ENCODE measurements around the gene CEP152.

Gene CEP152

GRCh38 chr15:48806151-48806550, 4.7 kb downstream of the CEP152 start:
- DNase-seq (ENCODE audit: low read depth), result peak; percentile 9
- H3K4me3 ChIP-seq (ENCODE audit: low read depth, low read length), result no peak overlapping the region
- TF ChIP-seq CTCF (IDR thresholded peaks at IDR 0.05; ENCODE audit: insufficient read depth, low read depth, low read length, missing control alignments), result no peak

- no peak overlapping the region for H3K4me3 ChIP-seq (ENCODE audit: low read depth, low read length)
- no peak for DNase-seq (ENCODE audit: low read depth)
- no peak for TF ChIP-seq CTCF (IDR thresholded peaks at IDR 0.05; ENCODE audit: insufficient read depth, low read depth, low read length, missing control alignments)
These were observed 5.3 kb downstream of the CEP152 start for GRCh38 chr15:48805591-48805990.

GRCh38 chr15:48803877-48804276, 7.0 kb downstream of the CEP152 start:
- TF ChIP-seq CTCF (IDR thresholded peaks at IDR 0.05; ENCODE audit: insufficient read depth, low read depth, low read length, missing control alignments), result no peak

GRCh38 chr15:48802867-48803266, 8.0 kb downstream of the CEP152 start:
- H3K4me3 ChIP-seq (ENCODE audit: low read depth, low read length), result no peak overlapping the region
- DNase-seq (ENCODE audit: low read depth), result no peak
- TF ChIP-seq CTCF (IDR thresholded peaks at IDR 0.05; ENCODE audit: insufficient read depth, low read depth, low read length, missing control alignments), result no peak

More at GRCh38 chr15:48803877-48804276, 7.0 kb downstream of the CEP152 start:
- no peak overlapping the region for H3K4me3 ChIP-seq (ENCODE audit: low read depth, low read length)
- DNase-seq (ENCODE audit: low read depth), result no peak

GRCh38 chr15:48802257-48802656, 8.6 kb downstream of the CEP152 start:
- no peak for TF ChIP-seq CTCF (IDR thresholded peaks at IDR 0.05; ENCODE audit: insufficient read depth, low read depth, low read length, missing control alignments)
- H3K4me3 ChIP-seq (ENCODE audit: low read depth, low read length), result no peak overlapping the region
- DNase-seq (ENCODE audit: low read depth), result peak; percentile 14

GRCh38 chr15:48800811-48801455, 9.9 kb downstream of the CEP152 start:
- no peak overlapping the region for H3K4me3 ChIP-seq (ENCODE audit: low read depth, low read length)
- DNase-seq (ENCODE audit: low read depth), result peak; percentile 13

More at GRCh38 chr15:48800811-48801455, 9.9 kb downstream of the CEP152 start:
- TF ChIP-seq CTCF (IDR thresholded peaks at IDR 0.05; ENCODE audit: insufficient read depth, low read depth, low read length, missing control alignments), result peak; percentile 11

All from GM12865 (cell line).